Breast epithelium (tissue), 4 donors: ENCODE measurements around the gene KIAA0408. TPM values are rescaled to one million over a fixed set of nuclear protein-coding genes. Genes with fewer than 3 reads are reported as not detected.
A peak's percentile ranks its signal among the peaks of the same experiment; 100 is the strongest.

ENCODE experiments used
- DNase-seq, 2 donors: peaks; one replicate each; pipeline ENCODE4 v3.0.0-alpha.2; 2019; ENCODE audit warnings: low spot score in 2 of 2
- H3K27ac ChIP-seq, 2 donors: fragments of 200-600 bp; sonication (generic) in 1 of 2; one replicate each; pipeline ENCODE4 v1.5.1; 2016 to 2019; ENCODE audit warnings: mild to moderate bottlenecking in 1 of 2
- H3K27me3 ChIP-seq, 2 donors: fragments of 200-600 bp; sonication (generic) in 1 of 2; one replicate each; pipeline versions ENCODE4 v1.5.1 to v1.6.0; 2017 to 2019; ENCODE audit warnings: control low read depth in 1 of 2, mild to moderate bottlenecking in 1 of 2
- H3K36me3 ChIP-seq: fragments of 200-600 bp; one replicate; pipeline ENCODE4 v1.5.1; 2019
- H3K4me1 ChIP-seq, 2 donors: fragments of 200-600 bp; sonication (generic); one replicate each; pipeline ENCODE4 v1.5.1; 2016 to 2019; ENCODE audit warnings: control low read depth in 1 of 2
- H3K4me3 ChIP-seq, 3 donors: fragments of 200-600 bp; sonication (generic); 1 replicate in 2 of 3; 2 replicates in 1 of 3; pipeline ENCODE4 v1.5.1; 2016 to 2019; ENCODE audit warnings: mild to moderate bottlenecking in 3 of 3, moderate library complexity in 2 of 3
- H3K9me3 ChIP-seq, 2 donors: fragments of 200-600 bp; sonication (generic) in 1 of 2; one replicate each; pipeline ENCODE4 v1.5.1; 2016 to 2019; ENCODE audit warnings: control low read depth in 1 of 2
- CTCF ChIP-seq, 3 donors: fragments of 450-650 bp; IDR thresholded peaks; one replicate each; pipeline ENCODE4 v1.5.1; 2016 to 2017; ENCODE audit warnings: antibody characterized with exemption in 3 of 3, mild to moderate bottlenecking in 3 of 3, moderate library complexity in 3 of 3
- POLR2A ChIP-seq: fragments of 450-650 bp; IDR thresholded peaks from one replicate; pipeline ENCODE4 v1.6.1; 2016; ENCODE audit warnings: antibody characterized with exemption, mild to moderate bottlenecking, moderate library complexity
- POLR2AphosphoS5 ChIP-seq, 3 donors: sonication (generic); formaldehyde crosslinking; IDR thresholded peaks; one replicate each; pipeline ENCODE4 v1.6.1; 2017; ENCODE audit warnings: antibody characterized with exemption in 3 of 3
- intact Hi-C: fragments of 100-400 bp; cut with DNase I; formaldehyde crosslinking; loops from one replicate; pipeline ENCODE4 v1.15.1; 2023; ENCODE audit warnings: low total_unique reads
- total RNA-seq, 3 donors: library from RNA; depleted of rRNA; stranded (reverse); fragments of >200 nt; gene quantifications; one replicate each; pipeline ENCODE4 v1.1.0, GENCODE V29; 2016

The KIAA0408 gene
- total RNA-seq, 3 donors from 2014 or later: 2.2 to 42.7 (median 3.3) TPM

GRCh38 chr6:127475135-127475822, 16.1 kb upstream of the KIAA0408 start:
- Histone ChIP-seq H3K27ac (no peak overlapping the region), H3K27me3 (no peaks in the 10 kb centered on the region), H3K9me3 (no peaks in the 10 kb centered on the region), H3K4me3 (no peak overlapping the region), H3K4me1 (no peaks in the 10 kb centered on the region), H3K36me3 (no peaks in the 10 kb centered on the region)
- TF ChIP-seq CTCF (IDR thresholded peaks at IDR 0.05) (no peak), POLR2AphosphoS5 (IDR thresholded peaks at IDR 0.05) (no peak), POLR2A (no peak)
- intact Hi-C loops: no loop called here
- no peak for DNase-seq

GRCh38 chr6:127471379-127472255, 12.4 kb upstream of the KIAA0408 start:
- Histone ChIP-seq H3K4me1 (no peaks in the 10 kb centered on the region), H3K27me3 (no peaks in the 10 kb centered on the region), H3K9me3 (no peaks in the 10 kb centered on the region), H3K27ac (no peak overlapping the region), H3K4me3 (no peak overlapping the region), H3K36me3 (no peaks in the 10 kb centered on the region)
- intact Hi-C loops: no loop called here
- DNase-seq: no peak
- TF ChIP-seq CTCF (IDR thresholded peaks at IDR 0.05) (no peak), POLR2AphosphoS5 (IDR thresholded peaks at IDR 0.05) (no peak), POLR2A (no peak)

- TF ChIP-seq CTCF (IDR thresholded peaks at IDR 0.05) (no peak), POLR2A (no peak), POLR2AphosphoS5 (IDR thresholded peaks at IDR 0.05) (no peak)
- Histone ChIP-seq H3K27ac (no peak overlapping the region), H3K4me1 (no peaks in the 10 kb centered on the region), H3K36me3 (no peaks in the 10 kb centered on the region), H3K9me3 (no peaks in the 10 kb centered on the region), H3K4me3 (no peak overlapping the region), H3K27me3 (no peaks in the 10 kb centered on the region)
- DNase-seq: no peak
- intact Hi-C loops: no loop called here
These were observed 9.7 kb upstream of the KIAA0408 start for GRCh38 chr6:127468936-127469335.

- intact Hi-C loops: no loop called here
- Histone ChIP-seq H3K4me1 (no peaks in the 10 kb centered on the region), H3K27me3 (no peaks in the 10 kb centered on the region), H3K36me3 (no peaks in the 10 kb centered on the region), H3K27ac (no peak overlapping the region), H3K4me3 (no peak overlapping the region), H3K9me3 (no peaks in the 10 kb centered on the region)
- TF ChIP-seq CTCF (IDR thresholded peaks at IDR 0.05): no peak
- no peak for TF ChIP-seq POLR2AphosphoS5 (IDR thresholded peaks at IDR 0.05)
- no peak for TF ChIP-seq POLR2A
- no peak for DNase-seq
These were observed 7.2 kb upstream of the KIAA0408 start for GRCh38 chr6:127466416-127466815.

GRCh38 chr6:127464881-127465459, 5.8 kb upstream of the KIAA0408 start:
- Histone ChIP-seq H3K27ac (no peak overlapping the region), H3K4me3 (no peak overlapping the region), H3K9me3 (no peaks in the 10 kb centered on the region), H3K36me3 (no peaks in the 10 kb centered on the region), H3K4me1 (no peaks in the 10 kb centered on the region), H3K27me3 (no peaks in the 10 kb centered on the region)
- TF ChIP-seq CTCF (IDR thresholded peaks at IDR 0.05) (peak in 2 of 3 donors; percentile 43 to 46), POLR2A (no peak)
- DNase-seq: peak in 1 of 2 donors; percentile 63
- intact Hi-C loops: no loop called here
